T-helper 1 cell treated with Interleukin-12 subunit alpha and Interleukin-12 subunit beta and Interleukin-4 antibody, amounts not matched to agents 30 μg/mL and 1 μg/mL, for 36 hours (primary cell): ENCODE results near the gene PHF10.
A peak's percentile ranks its signal among the peaks of the same experiment; 100 is the strongest.

Experiments used
- H3K27ac Mint-ChIP-seq: one replicate; pipeline ENCODE4 v1.8.0; 2021; ENCODE audit warnings: mild to moderate bottlenecking, mixed read lengths
- H3K27me3 Mint-ChIP-seq: one replicate; pipeline ENCODE4 v1.8.0; 2021; ENCODE audit warnings: low read depth, mixed read lengths
- H3K36me3 Mint-ChIP-seq: one replicate; pipeline ENCODE4 v1.8.0; 2021; ENCODE audit warnings: low read depth, mixed read lengths
- H3K4me1 Mint-ChIP-seq: one replicate; pipeline ENCODE4 v1.8.0; 2021; ENCODE audit warnings: low read depth, mixed read lengths
- H3K4me3 Mint-ChIP-seq: one replicate; pipeline ENCODE4 v1.8.0; 2021; ENCODE audit warnings: mild to moderate bottlenecking, moderate library complexity, mixed read lengths
- H3K9me3 Mint-ChIP-seq: one replicate; pipeline ENCODE4 v1.8.0; 2021; ENCODE audit warnings: mixed read lengths

Gene PHF10

GRCh38 chr6:169738204-169738975 lies 14.1 kb upstream of the PHF10 start:
- H3K36me3 Mint-ChIP-seq: no peaks in the 10 kb centered on the region
- no peaks in the 10 kb centered on the region for H3K4me1 Mint-ChIP-seq
- no peak overlapping the region for H3K27ac Mint-ChIP-seq
- H3K9me3 Mint-ChIP-seq: no peaks in the 10 kb centered on the region
- H3K4me3 Mint-ChIP-seq: no peak overlapping the region
- H3K27me3 Mint-ChIP-seq: peaks cover 35% of the 10 kb centered on the region

DNA sequence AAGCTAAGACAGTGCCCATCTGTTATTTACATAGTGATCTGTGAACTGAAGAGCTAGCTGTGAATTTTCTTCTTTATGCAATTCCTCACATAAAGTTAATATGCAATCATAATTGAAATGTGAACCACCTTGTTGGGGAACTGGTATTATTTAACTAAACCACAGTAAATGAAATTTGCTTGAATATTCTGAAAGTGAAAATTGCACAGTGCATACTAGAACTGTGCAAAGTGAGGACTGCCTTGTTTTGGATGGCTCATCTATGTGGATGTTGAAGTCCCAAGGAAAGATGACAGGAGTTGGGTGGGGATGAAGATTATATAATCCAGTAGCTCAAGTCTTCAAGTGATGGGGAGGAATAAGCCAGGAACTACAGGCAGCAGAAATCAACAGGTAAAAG lies 5.7 kb upstream of the PHF10 start:
- H3K4me3 Mint-ChIP-seq: no peak overlapping the region
- H3K36me3 Mint-ChIP-seq: no peaks in the 10 kb centered on the region
- no peaks in the 10 kb centered on the region for H3K9me3 Mint-ChIP-seq
- peaks cover 8% of the 10 kb centered on the region for H3K4me1 Mint-ChIP-seq
- H3K27me3 Mint-ChIP-seq: peaks cover 41% of the 10 kb centered on the region
- no peak overlapping the region for H3K27ac Mint-ChIP-seq

DNA sequence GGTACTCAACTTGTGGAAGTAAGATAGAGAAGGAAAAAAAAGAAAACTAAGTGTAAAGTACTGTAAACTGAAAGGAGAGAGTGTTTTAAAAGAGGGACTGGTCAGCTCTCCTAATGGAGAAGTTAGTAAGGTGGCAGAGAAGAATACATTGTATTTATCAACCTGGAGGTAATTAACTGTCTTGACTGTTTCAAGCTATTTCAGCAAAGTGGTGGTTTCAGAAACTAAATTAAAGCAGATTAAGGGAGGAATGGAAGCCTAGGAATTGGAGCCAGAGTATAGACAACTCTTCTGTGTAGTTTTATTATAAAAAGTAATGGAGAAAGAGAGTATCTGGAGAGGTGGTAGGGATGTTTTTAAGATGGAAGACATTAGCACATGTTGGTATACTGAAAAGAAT lies 2.7 kb upstream of the PHF10 start:
- H3K27me3 Mint-ChIP-seq: peaks cover 14% of the 10 kb centered on the region

GRCh38 chr6:169726049-169726400 lies 1.7 kb upstream of the PHF10 start:
- H3K4me3 Mint-ChIP-seq: peak overlapping the region; percentile 84
- H3K36me3 Mint-ChIP-seq: no peaks in the 10 kb centered on the region
- peaks cover 15% of the 10 kb centered on the region for H3K4me1 Mint-ChIP-seq
- H3K27ac Mint-ChIP-seq: peak overlapping the region; percentile 61
- peaks cover 13% of the 10 kb centered on the region for H3K27me3 Mint-ChIP-seq
- no peaks in the 10 kb centered on the region for H3K9me3 Mint-ChIP-seq

More for the DNA sequence above, 2.7 kb upstream of the PHF10 start:
- Mint-ChIP-seq H3K27ac (no peak overlapping the region), H3K36me3 (no peaks in the 10 kb centered on the region), H3K9me3 (no peaks in the 10 kb centered on the region), H3K4me1 (peaks cover 12% of the 10 kb centered on the region), H3K4me3 (no peak overlapping the region)

GRCh38 chr6:169725125-169726048 lies 1.1 kb upstream of the PHF10 start:
- H3K4me1 Mint-ChIP-seq: peaks cover 16% of the 10 kb centered on the region
- peaks cover 9% of the 10 kb centered on the region for H3K27me3 Mint-ChIP-seq
- H3K9me3 Mint-ChIP-seq: no peaks in the 10 kb centered on the region
- H3K4me3 Mint-ChIP-seq: peak overlapping the region; percentile 84
- H3K27ac Mint-ChIP-seq: peak overlapping the region; percentile 83
- H3K36me3 Mint-ChIP-seq: peaks cover under 1% of the 10 kb centered on the region

- Mint-ChIP-seq H3K36me3 (peaks cover 6% of the 10 kb centered on the region), H3K27ac (no peak overlapping the region), H3K4me1 (peaks cover 24% of the 10 kb centered on the region), H3K9me3 (no peaks in the 10 kb centered on the region), H3K27me3 (peaks cover 9% of the 10 kb centered on the region), H3K4me3 (peak overlapping the region; percentile 30)
Observed at GRCh38 chr6:169723991-169724493, 258 bp downstream of the PHF10 start.

DNA sequence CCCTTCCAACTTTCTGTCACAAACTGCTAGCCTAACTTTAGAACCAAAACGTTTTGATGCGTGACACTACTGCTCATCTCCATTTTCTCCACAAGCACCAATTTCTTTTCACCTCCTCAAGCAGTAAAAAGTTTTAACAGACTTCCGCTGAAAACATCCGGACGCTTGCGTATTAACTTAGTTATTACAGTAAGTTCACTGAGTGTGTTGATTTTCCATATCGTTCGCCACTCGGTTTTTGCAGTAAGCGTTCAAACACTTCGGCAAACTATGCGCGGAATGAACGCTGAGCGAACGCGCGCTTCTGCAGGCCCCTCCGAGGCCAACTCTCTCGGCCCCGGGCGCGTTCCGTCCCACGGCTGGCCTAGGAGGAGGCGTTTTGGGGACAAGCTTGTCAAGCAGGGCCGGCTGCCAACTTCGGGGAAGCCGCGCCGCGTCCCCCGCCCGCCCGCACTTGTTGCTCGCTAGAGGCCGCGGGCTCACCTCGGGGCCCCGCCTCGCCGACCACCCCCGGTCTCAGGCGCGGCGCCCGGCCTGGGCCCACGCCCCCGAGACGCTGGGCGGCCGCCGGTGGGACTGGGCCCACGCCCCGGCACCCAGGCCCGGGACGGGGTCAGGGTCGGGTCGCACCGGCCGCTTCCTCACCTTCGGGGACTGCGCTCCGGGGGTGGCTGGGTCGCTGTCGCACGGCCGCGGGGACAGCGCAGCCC lies 945 bp downstream of the PHF10 start:
- H3K9me3 Mint-ChIP-seq: no peaks in the 10 kb centered on the region

GRCh38 chr6:169722362-169723199 lies 1.7 kb downstream of the PHF10 start:
- H3K27me3 Mint-ChIP-seq: peaks cover 9% of the 10 kb centered on the region
- no peaks in the 10 kb centered on the region for H3K9me3 Mint-ChIP-seq
- peak overlapping the region; percentile 92 for H3K27ac Mint-ChIP-seq
- H3K36me3 Mint-ChIP-seq: peaks cover 8% of the 10 kb centered on the region
- H3K4me3 Mint-ChIP-seq: peak overlapping the region; percentile 88
- H3K4me1 Mint-ChIP-seq: peaks cover 22% of the 10 kb centered on the region

More for the DNA sequence above, 945 bp downstream of the PHF10 start:
- Mint-ChIP-seq H3K4me3 (peak overlapping the region; percentile 88), H3K27me3 (peaks cover 9% of the 10 kb centered on the region), H3K4me1 (peaks cover 24% of the 10 kb centered on the region), H3K27ac (peak overlapping the region; percentile 92), H3K36me3 (peaks cover 6% of the 10 kb centered on the region)

DNA sequence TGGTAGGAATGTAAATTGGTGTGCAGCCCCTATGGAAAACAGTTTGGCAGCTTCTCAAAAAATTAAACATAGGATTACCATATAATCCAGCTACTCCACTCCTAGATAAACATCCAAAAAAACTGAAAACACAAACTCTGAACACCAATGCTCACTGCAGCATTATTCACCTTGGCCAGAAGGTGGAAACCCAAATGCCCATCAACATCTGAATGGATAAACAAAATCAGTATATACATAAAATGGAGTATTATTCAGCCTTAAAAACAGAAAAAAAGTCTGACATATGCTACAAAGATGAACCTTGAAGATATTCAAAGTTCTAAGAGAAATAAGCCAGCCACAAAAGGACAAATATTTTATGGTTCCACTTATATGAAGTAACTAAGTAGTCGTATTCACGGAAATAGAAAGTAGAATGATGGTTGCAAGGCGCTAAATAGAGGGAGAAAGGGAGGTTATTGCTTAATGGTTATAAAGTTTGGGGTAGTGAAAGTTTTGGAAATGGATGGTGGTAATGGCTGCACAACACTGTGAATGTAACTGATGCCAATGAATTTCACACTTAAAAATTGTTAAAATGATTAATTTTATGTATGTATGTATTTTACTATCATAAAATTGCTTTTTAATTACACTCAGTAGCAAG lies 4.0 kb downstream of the PHF10 start:
- H3K36me3 Mint-ChIP-seq: peaks cover 19% of the 10 kb centered on the region
- H3K4me3 Mint-ChIP-seq: no peak overlapping the region
- peaks cover 18% of the 10 kb centered on the region for H3K4me1 Mint-ChIP-seq
- no peak overlapping the region for H3K27ac Mint-ChIP-seq
- H3K27me3 Mint-ChIP-seq: peaks cover 3% of the 10 kb centered on the region
- no peaks in the 10 kb centered on the region for H3K9me3 Mint-ChIP-seq

DNA sequence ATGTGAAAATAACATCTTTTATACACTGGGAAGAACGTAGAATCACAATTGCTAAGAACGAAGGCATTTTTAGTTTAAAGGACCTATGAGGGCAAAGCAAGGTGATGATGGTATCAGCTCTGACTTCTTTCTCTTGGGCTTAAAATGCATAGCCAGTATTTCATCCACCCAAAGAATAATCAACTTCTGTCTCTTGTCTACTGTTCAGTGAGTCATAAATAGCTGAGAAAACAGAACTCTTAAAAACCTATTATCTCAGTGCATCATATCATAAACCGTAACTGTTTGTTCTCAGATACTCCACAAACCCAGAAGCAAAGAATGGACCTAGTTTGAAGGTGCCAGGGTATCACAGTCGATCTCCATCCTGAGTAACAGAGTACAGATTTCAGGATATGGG lies 5.2 kb downstream of the PHF10 start:
- Mint-ChIP-seq H3K4me3 (no peak overlapping the region), H3K4me1 (peaks cover 16% of the 10 kb centered on the region)

GRCh38 chr6:169714595-169714994 lies 9.7 kb downstream of the PHF10 start:
- no peaks in the 10 kb centered on the region for H3K27me3 Mint-ChIP-seq
- no peaks in the 10 kb centered on the region for H3K9me3 Mint-ChIP-seq
- no peak overlapping the region for H3K27ac Mint-ChIP-seq
- no peak overlapping the region for H3K4me3 Mint-ChIP-seq
- peaks cover 31% of the 10 kb centered on the region for H3K36me3 Mint-ChIP-seq
- peaks cover 7% of the 10 kb centered on the region for H3K4me1 Mint-ChIP-seq

More for the DNA sequence above, 5.2 kb downstream of the PHF10 start:
- no peak overlapping the region for H3K27ac Mint-ChIP-seq
- no peaks in the 10 kb centered on the region for H3K27me3 Mint-ChIP-seq
- peaks cover 28% of the 10 kb centered on the region for H3K36me3 Mint-ChIP-seq
- H3K9me3 Mint-ChIP-seq: no peaks in the 10 kb centered on the region

GRCh38 chr6:169714178-169714577 lies 10.1 kb downstream of the PHF10 start:
- Mint-ChIP-seq H3K36me3 (peaks cover 26% of the 10 kb centered on the region), H3K9me3 (no peaks in the 10 kb centered on the region), H3K4me3 (no peak overlapping the region), H3K27me3 (no peaks in the 10 kb centered on the region), H3K4me1 (peaks cover 2% of the 10 kb centered on the region), H3K27ac (no peak overlapping the region)

GRCh38 chr6:169710009-169710408 lies 14.3 kb downstream of the PHF10 start:
- H3K4me3 Mint-ChIP-seq: no peak overlapping the region
- peaks cover 13% of the 10 kb centered on the region for H3K36me3 Mint-ChIP-seq
- no peaks in the 10 kb centered on the region for H3K9me3 Mint-ChIP-seq
- H3K27ac Mint-ChIP-seq: no peak overlapping the region
- H3K4me1 Mint-ChIP-seq: peaks cover 13% of the 10 kb centered on the region
- H3K27me3 Mint-ChIP-seq: no peaks in the 10 kb centered on the region
